Measurements from ENCODE around the gene GCNT2.
"Not testable (repeated sequence)": the region's sequence is repeated elsewhere in the genome, so short reads cannot be mapped to it uniquely, and the experiment has no call there.

The GCNT2 gene

DNA sequence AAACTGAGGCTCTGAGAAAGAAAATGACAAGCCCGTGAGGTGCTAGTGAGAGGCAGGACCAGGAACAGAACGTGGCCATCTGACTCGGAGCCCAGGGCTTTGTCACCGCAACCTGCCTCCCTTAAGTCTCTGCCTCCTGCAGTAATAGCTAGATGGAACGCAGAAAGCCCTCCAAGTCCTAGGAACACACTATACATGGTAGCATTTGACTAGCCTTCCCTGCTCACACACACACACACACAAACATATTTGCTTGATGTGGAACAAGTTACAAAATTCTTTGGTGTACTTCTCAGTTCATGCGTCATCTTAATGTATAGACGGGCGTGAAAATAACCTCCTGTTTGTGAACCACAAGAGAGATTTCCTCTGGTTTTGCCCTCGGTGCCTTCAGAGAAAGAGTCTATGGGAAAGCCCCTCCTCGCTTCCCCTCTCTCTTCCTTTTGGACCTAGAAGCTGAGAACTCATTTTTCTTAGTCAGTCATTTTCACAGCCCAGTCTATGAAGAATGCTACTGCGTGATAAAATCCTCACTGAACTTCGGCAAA lies 134.4 kb downstream of the GCNT2 start:
- in situ Hi-C loops (cut with MboI; ENCODE audit: low sequenced_read_pairs) = no loop called here

GRCh38 chr6:10658910-10659698 lies 138.0 kb downstream of the GCNT2 start:
- in situ Hi-C loops (cut with MboI; ENCODE audit: low sequenced_read_pairs) = no loop called here

- in situ Hi-C loops (cut with MboI; ENCODE audit: low sequenced_read_pairs) = no loop called here
These were observed 138.7 kb downstream of the GCNT2 start for GRCh38 chr6:10659699-10660348.

- in situ Hi-C loops (cut with MboI; ENCODE audit: low sequenced_read_pairs) = not testable (repeated sequence)
These were observed 139.5 kb downstream of the GCNT2 start for GRCh38 chr6:10660431-10661191.

- in situ Hi-C loops (cut with MboI; ENCODE audit: low sequenced_read_pairs) = no loop called here
These were observed 141.1 kb downstream of the GCNT2 start for GRCh38 chr6:10662207-10662606.

DNA sequence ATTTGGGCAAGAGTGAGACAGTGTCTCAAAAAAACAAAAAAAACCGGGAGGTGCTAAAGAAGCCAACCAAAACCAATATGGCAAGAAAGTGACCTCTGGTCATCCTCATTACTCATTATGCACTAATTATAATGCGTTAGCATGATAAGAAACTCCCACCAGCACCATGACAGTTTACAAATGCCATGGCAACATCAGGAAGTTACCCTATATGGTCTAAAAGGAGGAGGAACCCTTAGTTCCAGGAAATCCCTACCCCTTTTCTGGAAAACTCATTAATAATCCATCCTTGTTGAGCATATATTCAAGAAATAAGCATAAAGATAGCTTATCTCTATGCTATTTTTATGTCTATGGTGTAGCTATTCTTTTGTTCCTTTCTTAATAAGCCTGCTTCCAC lies 141.6 kb downstream of the GCNT2 start:
- in situ Hi-C loops (cut with MboI; ENCODE audit: low sequenced_read_pairs) = no loop called here

GRCh38 chr6:10665595-10665994 lies 144.4 kb downstream of the GCNT2 start:
- in situ Hi-C loops (cut with MboI; ENCODE audit: low sequenced_read_pairs) = not testable (repeated sequence)

GRCh38 chr6:10668126-10668917 lies 147.2 kb downstream of the GCNT2 start:
- in situ Hi-C loops (cut with MboI; ENCODE audit: low sequenced_read_pairs) = no loop called here

DNA sequence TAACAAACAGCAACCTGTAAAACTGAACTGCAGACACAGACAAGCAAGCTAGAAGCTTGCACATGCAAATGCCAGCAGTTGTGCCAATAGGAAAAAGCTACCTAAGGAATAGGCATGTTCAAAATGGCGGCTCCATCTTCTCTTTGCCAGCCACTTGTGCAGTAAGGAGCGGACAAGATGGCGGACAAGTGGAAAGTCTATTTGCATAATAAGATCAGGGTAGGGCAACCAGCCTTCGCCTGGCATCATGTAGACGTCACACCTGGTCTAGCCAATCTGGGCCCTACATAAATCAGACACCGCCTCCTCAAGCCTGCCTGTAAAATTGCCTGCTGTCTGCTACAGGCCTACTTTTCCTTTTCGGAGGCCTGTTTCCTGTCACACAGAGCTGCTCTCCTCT lies 155.3 kb downstream of the GCNT2 start:
- in situ Hi-C loops (cut with MboI; ENCODE audit: low sequenced_read_pairs) = no loop called here

DNA sequence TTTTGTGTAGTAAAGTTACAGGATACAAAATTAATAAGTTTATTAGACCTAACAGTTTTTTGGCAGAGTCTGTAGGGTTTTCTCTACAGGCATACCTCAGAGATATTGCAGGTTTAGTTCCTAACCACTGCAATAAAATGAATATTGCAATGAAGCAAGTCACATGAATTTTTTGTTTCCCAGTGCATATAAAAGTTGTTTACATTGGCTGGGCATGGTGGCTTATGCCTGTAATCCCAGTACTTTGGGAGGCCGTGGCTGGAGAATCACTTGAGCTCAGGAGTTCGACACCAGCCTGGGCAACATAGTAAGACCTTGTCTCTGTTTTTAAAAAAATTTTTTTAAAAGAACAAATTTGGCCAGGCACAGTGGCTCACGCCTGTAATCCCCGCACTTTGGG lies 157.3 kb downstream of the GCNT2 start:
- in situ Hi-C loops (cut with MboI; ENCODE audit: low sequenced_read_pairs) = no loop called here

Measured in HL-60/S4 treated with retinoic acid at 250 ng/mL for 4 days and 3 days (cell line).